Vagina (tissue), 2 donors: ENCODE data around the gene CIROP.

Experiments
- CTCF ChIP-seq, 3 experiments: fragments of 450-650 bp in 2 of 3; fragments of 200-600 bp in 1 of 3; sonication (generic) in 1 of 3; IDR thresholded peaks; one replicate each; pipeline ENCODE4 v1.5.1; 2017 to 2019; ENCODE audit warnings: antibody characterized with exemption in 3 of 3, mild to moderate bottlenecking in 2 of 3, moderate library complexity in 2 of 3
- POLR2A ChIP-seq, 2 donors: fragments of 450-650 bp; IDR thresholded peaks; one replicate each; pipeline ENCODE4 v1.6.1; 2017; ENCODE audit warnings: antibody characterized with exemption in 2 of 2, mild to moderate bottlenecking in 2 of 2, moderate library complexity in 2 of 2

GRCh38 chr14:23068789-23069412, 35.9 kb downstream of the CIROP start:
- TF ChIP-seq POLR2A (IDR thresholded peaks at IDR 0.05), result no peak
- peak; percentile 94 to 98 (median 97) for TF ChIP-seq CTCF (IDR thresholded peaks at IDR 0.05)
